ENCODE data around the gene WTIP.
"Not testable (repeated sequence)": the region's sequence is repeated elsewhere in the genome, so short reads cannot be mapped to it uniquely, and the experiment has no call there.

The WTIP gene

GRCh38 chr19:34478496-34478895 is 3.1 kb upstream of the WTIP start:
- DNase-seq (ENCODE audit: low read depth) = not testable (repeated sequence)

DNA sequence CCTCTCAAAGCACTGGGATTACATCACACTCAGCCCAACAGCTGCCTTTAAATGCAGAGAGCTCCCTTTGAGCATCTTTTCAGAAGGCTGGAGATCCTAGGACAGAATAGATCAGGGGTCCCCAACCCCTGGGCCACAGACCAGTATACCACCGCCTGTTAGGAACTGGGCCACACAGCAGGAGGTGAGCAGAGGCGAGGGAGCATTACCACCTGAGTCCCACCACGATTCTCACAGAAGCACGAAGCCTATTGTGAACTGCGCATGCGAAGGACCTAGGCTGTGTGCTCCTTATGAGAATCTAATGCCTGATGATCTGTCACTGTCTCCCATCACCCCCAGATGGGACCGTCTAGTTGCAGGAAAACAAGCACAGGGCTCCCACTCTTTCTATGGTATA is 2.2 kb upstream of the WTIP start:
- no peak for DNase-seq (ENCODE audit: low read depth)

DNA sequence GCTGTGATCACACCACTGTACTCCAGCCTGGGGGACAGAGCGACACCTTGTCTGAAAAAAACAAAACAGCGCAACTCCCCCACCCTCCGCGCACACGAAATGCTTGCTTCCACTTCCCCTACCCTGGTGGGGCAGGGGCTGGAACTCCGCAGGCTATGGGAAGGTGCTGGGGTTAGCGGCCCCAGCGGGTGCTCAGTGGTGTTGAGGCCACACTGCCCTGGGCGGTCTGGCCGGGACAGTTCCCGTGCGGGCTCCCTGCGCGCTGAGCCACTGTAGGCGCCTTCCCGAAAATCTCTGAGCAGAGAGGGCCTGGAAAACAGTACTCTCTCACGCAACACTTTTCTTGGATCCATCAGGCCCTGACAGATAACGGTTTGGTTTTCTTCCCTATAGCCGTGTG is 1.1 kb upstream of the WTIP start:
- DNase-seq (ENCODE audit: low read depth) = no peak

DNA sequence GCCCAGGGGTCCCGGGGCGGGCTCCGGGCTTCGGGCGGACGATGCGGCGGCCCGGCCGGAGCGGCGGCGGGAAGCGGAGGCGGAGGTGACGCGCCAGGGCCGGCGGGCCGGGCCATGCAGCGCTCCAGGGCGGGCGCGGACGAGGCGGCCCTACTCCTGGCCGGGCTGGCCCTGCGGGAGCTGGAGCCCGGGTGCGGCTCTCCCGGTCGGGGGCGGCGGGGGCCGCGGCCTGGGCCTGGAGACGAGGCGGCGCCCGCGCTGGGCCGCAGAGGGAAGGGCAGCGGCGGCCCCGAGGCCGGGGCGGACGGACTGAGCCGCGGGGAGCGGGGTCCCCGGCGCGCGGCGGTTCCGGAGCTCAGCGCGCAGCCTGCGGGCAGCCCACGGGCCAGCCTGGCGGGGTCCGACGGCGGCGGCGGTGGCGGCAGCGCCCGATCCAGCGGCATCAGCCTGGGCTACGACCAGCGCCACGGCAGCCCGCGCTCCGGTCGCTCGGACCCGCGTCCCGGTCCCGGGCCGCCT is 362 bp downstream of the WTIP start:
- no peak for DNase-seq (ENCODE audit: low read depth)

DNA sequence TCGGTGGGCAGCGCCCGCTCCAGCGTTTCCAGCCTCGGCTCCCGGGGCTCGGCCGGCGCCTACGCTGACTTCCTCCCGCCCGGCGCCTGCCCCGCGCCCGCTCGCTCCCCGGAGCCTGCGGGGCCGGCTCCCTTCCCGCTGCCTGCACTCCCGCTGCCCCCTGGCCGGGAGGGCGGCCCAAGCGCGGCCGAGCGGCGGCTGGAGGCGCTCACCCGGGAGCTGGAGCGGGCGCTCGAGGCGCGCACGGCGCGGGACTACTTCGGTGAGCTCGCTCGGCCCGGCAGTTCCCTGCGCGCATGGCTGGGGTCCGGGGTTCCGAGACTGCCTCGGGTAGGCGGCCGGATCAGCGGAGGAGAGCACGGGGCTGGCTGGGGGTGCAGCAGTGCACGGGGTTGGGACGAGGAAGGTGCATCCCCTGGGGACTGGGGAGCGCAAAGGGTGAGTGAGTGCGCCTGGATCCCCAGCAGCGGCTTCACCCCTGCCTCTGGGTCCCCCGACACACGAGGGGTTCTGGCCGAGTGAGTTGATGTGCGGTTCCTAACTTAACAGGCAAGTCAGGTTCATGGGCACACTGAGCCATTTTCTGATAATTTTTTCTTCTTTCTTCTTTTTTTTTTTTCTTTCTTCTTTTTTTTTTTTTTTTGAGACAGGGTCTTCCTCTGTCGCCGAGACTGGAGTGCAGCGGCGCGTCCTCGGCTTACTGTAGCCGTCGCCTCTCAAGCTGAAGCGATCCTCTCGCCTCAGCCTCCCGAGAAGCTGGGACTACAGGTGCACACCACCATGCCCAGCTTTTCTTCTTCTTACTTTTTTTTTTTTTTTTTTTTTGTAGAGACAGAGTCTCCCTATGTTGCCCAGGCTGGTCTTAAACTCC is 1.1 kb downstream of the WTIP start:
- DNase-seq (ENCODE audit: low read depth) = peak; percentile 38

- DNase-seq (ENCODE audit: low read depth) = no peak
These were observed 2.8 kb downstream of the WTIP start for GRCh38 chr19:34484328-34484727.

DNA sequence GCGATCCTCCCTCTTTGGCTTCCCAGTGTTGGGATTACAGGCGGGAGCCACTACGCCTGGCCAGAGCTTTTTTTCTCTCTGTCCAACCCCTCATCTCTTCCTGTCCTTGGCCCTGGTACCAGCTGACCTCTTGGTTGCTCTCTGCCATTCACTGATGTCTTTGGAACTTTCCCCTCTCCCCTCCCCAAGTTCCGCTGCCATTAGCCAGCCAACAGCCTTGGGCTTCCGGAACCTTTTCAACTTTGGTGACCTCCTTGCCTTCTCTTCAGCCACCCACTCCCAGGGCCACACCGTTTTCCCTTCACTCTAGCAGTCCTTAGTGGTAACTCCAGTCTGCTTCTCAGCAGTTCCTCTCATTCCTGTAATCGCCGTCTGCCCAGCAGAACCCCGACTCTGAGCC is 4.3 kb downstream of the WTIP start:
- DNase-seq (ENCODE audit: low read depth) = no peak

DNA sequence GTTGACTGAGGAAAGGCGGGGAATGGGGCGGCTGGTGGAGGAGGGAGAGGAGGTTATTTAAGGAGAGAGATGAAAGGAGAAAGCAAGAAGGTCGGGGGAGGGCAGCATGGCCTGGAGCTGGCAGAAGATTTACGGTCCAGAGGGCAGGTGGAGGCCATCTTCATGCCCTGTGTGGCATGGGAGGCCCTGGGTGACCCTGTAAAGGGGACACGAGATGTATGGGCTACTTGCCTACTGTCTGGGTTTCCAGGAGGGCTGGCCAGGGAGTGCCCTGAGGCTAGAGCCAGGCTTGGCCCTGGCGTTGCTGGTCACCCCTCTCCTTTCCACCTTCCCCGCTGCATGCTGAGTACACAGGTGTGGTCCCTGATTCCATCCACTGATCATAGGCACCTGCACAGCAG is 6.1 kb downstream of the WTIP start:
- DNase-seq (ENCODE audit: low read depth) = no peak

DNA sequence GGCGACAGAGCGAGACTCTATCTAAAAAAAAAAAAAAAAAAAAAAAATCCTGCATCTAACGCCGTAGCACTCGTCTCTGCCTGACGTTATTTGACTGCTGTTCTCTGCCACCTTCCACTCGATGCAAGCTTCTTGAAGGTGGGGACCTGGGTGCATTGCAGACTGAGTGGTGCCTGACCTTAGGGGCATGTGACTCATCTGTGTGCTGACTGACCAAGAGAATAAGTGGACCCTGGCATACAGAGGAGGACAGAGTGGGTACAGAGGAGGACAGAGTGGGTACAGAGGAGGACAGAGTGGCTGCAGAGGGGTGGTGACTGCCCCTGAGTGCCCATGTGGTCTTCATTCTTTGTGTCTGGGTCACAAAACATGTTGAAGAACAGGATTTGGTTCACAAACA is 7.6 kb downstream of the WTIP start:
- DNase-seq (ENCODE audit: low read depth) = no peak

DNA sequence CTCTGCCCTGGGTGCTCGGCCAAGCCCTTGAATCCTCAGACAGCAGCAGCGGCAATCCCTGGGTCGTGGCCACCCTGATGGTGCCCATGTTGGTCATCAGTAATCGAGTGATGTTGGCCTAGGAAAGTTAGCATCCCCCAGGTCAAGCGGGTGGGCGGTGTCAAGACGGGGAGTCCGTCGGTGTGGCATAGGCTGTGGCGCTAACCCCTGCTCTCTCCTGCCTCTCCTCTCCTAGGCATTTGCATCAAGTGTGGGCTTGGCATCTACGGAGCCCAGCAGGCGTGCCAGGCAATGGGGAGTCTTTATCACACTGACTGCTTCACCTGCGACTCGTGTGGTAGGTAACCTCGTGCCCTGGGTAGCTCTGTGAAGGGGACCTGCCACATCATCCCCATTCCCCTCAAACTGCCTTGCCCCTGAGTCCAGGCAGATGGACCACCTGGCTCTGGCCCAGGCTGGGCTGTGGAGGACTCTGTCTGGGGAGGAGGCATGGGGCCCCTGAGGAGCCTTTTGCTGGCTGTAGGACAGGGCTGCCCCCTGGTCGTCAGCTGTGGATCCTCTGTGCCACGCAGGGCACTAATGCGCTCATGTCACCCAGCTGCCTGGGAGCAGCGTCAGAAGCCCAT is 8.7 kb downstream of the WTIP start:
- DNase-seq (ENCODE audit: low read depth) = no peak

DNA sequence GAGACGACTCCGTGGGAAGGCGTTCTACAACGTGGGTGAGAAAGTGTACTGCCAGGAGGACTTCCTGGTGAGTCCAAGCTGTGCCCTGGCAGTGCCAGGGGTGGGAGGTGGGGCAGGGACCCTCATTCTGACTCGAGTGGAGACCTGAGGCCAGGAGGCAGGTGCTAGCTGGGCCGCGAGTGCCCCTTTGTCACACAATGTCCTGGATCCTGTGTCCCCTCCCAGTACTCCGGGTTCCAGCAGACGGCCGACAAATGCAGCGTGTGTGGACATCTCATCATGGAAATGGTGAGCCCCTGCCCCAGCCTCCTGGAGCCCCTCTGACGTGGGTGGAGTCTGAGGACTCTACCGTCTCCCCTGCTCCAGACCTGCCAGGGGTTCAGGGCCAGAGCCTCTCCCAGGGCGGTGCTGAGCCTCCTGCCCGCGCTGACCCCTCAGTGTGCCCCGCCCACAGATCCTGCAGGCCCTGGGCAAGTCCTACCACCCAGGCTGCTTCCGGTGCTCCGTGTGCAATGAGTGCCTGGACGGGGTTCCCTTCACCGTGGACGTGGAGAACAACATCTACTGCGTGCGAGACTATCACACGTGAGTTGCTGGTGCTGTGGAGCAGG is 11.6 kb downstream of the WTIP start:
- DNase-seq (ENCODE audit: low read depth) = no peak

DNA sequence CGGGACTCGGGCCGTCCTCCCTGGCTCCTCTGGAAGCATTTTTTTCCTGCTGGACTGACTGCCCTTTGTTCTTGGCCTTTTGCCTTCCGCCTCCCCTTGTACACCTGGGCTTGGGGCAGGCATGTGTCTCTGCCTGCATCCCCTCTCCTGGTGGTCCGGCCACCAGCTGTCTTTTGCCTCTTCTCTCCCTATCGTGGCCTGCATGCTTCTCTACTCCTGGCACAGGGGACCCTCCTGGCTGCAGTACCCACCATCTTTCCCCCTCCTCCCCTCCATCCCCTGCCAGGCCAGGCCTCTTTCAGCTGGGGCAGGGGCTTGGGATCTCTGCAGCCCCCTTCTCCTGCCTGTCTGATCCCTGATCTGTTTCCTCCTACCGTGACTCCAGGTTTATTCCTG is 12.1 kb downstream of the WTIP start:
- no peak for DNase-seq (ENCODE audit: low read depth)

DNA sequence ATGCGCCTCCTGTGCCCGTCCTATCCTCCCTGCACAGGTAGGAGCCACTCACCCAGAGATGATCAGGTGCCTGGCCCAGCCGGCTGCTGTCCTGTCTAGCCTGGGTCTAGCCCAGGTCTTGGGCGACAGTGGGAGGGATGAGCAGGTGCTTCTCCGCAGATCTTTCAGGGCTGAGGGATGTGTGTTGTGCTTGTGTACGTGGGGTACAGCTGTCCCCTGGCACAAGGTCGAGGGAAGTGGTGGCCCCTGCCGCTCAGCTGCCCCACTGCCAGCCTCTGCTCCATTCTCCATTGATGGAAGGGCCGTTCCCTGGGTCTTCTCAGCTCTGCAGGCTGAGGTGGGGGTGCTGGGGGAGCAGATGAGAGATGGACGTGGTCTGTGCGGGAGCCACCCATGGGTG is 13.0 kb downstream of the WTIP start:
- no peak for DNase-seq (ENCODE audit: low read depth)

DNA sequence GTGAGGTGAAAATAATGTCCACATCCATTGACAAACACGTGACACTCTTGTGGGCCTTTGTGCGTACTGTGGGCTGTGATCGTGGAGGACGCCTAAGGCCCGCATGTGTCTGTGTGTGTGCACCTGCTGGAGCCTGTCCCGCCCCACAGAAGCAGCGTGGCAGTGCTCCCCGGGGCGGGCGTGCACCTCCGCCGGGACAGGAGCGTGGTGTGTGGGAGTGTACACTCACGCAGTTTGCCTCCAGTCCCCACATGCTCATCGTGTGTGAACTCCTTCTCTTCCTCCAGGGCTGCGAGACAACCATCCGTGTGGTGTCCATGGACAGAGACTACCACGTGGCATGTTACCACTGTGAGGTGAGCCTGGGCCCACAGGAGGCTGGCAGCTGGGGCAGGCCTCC is 13.9 kb downstream of the WTIP start:
- DNase-seq (ENCODE audit: low read depth) = no peak

DNA sequence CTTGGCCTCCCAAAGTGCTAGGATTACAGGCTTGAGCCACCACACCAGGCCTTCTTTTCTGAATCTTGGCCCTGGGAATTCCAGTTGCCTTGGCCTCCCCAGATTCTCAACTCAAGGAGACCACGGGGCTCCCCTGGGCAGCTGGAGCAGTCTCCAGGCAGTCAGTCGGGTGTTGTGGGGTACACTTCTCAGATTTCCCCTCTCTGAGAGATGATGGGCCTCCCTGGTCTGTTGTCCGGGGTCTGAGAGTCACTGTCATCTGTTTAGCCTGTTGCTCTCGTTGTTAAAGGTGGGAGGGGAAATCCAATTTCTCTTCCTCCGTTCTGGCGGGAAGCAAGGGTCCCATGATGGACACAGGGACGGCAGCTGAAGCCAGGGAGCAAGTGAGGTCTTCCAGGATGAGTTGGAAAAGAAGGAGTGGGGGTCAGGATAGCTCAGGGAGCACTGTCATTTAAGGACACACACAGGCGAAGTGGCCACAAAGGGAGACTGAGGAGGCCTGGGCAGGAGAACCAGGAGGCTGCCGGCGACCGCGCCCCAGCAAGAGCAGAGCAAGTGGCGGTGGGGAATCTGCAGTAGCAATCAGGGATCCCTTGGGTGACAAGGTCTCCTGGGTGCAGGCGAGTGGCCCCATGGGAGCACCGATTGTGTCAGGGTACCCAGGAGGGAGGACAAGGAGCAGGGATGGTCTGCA is 15.7 kb downstream of the WTIP start:
- no peak for DNase-seq (ENCODE audit: low read depth)

DNA sequence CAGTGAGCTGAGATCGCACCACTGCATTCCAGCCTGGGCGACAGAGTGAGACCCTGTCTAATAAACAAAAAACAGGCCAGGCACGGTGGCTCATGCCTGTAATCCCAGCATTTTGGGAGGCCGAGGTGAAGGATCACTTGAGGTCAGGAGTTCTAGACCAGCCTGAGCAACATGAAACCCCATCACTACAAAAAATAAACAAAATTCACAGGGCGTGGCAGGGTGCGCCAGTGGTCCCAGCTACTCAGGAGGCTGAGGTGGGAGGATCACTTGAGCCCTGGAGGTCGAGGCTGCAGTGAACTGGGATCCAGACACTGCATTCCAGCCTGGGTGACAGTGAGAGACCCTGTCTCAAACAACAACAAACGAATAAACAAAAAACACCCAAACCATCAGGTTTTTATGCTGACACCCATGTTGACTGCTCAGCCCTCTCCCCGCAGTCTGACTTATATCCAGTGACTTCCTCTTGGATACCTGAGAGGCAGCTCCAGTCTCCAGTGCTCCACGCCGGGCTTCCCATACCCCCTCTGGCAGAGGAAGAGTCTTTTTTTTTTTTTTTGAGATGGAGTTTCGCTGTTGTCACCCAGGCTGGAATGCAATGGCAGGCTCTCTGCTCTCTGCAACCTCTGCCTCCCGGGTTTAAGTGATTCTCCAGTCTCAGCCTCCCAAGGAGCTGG is 17.7 kb downstream of the WTIP start:
- DNase-seq (ENCODE audit: low read depth) = no peak

GRCh38 chr19:34500656-34501120 is 19.1 kb downstream of the WTIP start:
- DNase-seq (ENCODE audit: low read depth) = no peak

GRCh38 chr19:34501339-34502320 is 20.1 kb downstream of the WTIP start:
- DNase-seq (ENCODE audit: low read depth) = peak; percentile 82

- DNase-seq (ENCODE audit: low read depth) = peak; percentile 59
These were observed 21.2 kb downstream of the WTIP start for GRCh38 chr19:34502582-34503411.

Data from fibroblast of gingiva (primary cell).